GM12872 (cell line): ENCODE results near the gene PLSCR3.

Experiments
- TF ChIP-seq, protein P1 (sequence below): IDR thresholded peaks from 3 replicates; pipeline ENCODE4 v1.5.1; 2011; ENCODE audit warnings: low read depth, mild to moderate bottlenecking, low read length, moderate library complexity; ENCODE audit not compliant: insufficient read depth

Gene PLSCR3

DNA sequence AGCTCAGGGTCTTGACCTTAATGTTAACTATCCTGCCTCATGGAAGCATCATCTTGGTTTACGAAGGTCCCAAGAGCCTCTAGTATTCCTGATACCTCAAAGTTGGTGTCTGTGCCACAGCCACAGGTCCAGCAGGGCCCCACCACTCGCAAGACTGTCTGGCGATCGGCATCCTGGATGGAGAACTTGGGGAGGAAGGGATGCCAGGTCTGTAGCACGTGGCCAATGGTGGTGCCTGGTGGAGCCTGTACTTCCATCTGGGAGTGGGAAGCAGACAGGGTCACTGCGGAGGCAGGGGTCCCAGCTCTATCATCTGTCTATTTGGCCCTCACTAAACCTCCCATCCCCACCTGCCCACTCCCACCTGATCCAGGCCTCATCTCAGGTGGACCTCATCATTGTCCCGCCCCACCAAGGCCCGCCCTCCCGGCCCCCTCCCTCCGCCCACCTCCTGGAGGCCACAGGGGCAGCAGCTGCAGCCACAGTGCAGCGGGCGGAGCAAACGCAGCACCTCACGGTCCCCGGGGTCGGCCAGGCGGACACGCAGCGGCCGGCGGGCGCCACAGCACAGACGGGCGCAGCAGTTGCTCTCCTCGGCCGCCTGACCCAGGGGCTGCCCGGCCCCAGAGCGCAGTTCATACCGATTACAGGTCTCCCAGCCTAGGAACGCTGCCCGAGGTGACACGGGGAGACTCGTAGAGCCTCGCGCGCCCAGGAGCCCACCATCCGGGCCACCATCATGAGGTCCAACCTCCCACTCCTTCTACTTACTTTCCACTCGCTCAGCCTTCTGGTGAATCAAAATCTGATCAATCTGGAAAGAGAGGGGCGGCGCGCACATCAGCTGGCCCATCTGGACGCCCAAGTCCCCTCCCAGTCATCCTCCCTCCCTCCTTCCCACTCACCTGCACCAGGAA lies 1.4 kb downstream of the PLSCR3 start:
- TF ChIP-seq, protein P1, sequence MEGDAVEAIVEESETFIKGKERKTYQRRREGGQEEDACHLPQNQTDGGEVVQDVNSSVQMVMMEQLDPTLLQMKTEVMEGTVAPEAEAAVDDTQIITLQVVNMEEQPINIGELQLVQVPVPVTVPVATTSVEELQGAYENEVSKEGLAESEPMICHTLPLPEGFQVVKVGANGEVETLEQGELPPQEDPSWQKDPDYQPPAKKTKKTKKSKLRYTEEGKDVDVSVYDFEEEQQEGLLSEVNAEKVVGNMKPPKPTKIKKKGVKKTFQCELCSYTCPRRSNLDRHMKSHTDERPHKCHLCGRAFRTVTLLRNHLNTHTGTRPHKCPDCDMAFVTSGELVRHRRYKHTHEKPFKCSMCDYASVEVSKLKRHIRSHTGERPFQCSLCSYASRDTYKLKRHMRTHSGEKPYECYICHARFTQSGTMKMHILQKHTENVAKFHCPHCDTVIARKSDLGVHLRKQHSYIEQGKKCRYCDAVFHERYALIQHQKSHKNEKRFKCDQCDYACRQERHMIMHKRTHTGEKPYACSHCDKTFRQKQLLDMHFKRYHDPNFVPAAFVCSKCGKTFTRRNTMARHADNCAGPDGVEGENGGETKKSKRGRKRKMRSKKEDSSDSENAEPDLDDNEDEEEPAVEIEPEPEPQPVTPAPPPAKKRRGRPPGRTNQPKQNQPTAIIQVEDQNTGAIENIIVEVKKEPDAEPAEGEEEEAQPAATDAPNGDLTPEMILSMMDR = no peak

DNA sequence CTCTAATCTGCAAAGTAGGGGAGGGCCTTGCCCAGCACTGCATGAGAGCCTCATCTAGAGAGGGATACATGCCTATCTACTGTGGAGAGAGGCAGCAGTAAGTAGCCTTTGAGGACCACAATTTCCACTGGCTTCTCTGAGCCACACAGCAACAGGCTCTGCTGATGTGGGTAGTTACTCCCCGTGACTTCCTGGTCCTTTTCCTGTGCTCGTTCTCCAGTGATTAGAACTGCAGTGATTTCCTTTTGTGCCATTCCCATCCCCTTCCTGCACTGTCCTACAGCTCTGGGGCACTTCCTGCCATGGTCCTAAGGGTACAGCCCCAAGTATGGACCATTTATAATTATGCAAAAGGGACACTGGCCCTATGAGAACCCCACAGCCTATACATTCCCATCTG lies 3.0 kb downstream of the PLSCR3 start:
- TF ChIP-seq, protein P1 = no peak

DNA sequence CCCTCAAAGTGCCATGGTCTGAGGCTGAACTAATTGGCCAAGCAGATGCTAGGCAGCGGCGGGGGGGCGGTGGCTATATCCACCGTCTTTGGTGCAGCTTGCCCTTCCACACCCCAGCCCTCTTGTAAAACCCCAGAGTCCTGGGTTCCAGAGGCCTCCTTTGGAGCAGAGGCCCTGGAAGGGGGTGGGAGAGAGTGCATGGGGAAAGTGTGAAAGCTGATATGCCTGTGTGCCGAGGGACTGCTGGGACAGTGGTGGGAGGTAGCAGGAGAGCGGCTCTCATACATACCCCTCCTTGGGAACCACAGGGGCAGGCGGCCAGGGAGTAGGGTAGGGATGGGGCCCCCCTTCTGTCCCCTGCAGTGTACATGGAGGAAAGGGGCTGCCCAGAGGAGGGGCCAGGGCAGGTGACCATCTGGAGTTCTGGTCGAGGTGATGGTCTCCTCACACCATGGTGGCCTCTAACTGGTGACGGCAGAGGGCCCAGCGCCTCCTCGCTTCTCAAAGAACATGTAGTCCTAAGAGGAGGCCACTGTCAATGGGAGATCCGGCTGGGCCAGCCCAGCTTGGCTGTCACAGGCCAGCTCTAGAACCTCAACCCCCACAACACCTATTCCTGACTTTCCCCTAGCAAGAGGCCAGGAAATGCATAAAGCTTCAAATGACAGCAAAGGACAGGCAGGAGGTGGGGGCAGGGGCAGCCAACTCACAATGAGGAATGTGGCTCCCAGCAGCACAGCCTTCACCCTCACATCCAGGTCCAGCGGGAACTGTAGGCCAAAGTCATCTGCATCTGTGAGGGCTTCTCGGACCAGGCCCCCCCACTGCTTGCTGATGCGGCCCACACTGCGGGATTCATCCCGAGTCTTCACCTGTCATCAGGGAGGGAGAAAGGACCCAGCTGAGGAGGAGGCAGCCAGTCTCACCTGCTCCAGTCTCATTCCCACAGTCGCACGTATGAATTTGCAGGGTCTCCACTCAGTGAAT lies 4.1 kb downstream of the PLSCR3 start:
- TF ChIP-seq, protein P1 = no peak

DNA sequence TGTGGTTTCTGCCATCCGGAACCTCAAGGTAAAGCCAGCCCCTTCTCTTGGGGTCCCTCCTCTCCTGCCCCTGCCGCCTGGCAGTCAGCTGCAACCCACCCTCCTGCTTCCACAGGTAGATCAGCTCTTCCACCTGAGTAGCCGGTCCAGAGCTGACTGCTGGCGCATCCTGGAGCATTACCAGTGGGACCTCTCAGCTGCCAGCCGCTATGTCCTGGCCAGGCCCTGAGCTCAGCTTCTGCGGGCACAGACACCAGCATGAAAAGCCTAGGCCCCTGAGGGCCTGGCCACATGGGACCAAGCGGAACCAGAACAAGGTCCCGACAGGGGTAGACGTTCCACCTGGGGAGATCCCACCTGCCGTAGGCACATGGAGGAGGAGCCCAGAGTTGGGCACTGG lies 5.5 kb downstream of the PLSCR3 start:
- TF ChIP-seq, protein P1 = no peak

DNA sequence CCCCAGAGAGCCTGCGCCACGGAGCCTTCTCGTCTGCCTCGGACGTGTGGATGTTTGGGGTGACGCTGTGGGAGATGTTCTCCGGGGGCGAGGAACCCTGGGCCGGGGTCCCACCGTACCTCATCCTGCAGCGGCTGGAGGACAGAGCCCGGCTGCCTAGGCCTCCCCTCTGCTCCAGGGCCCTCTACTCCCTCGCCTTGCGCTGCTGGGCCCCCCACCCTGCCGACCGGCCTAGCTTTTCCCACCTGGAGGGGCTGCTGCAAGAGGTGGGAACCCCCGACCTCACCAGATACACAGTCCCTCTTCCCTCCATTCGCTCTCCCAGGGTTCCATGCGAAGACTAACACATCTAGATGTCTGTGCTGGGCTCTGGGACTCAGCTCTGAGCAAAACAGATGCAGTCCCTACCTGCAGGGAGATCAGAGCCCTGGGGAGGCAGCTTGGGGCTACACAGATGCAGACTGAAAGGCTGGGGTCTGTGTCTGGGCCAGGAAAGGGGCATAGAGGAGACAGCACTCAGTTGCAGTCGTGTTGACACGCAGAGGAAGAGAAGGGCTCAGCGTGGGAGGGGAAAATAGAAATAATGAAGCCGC lies 9.7 kb downstream of the PLSCR3 start:
- TF ChIP-seq, protein P1 = no peak

DNA sequence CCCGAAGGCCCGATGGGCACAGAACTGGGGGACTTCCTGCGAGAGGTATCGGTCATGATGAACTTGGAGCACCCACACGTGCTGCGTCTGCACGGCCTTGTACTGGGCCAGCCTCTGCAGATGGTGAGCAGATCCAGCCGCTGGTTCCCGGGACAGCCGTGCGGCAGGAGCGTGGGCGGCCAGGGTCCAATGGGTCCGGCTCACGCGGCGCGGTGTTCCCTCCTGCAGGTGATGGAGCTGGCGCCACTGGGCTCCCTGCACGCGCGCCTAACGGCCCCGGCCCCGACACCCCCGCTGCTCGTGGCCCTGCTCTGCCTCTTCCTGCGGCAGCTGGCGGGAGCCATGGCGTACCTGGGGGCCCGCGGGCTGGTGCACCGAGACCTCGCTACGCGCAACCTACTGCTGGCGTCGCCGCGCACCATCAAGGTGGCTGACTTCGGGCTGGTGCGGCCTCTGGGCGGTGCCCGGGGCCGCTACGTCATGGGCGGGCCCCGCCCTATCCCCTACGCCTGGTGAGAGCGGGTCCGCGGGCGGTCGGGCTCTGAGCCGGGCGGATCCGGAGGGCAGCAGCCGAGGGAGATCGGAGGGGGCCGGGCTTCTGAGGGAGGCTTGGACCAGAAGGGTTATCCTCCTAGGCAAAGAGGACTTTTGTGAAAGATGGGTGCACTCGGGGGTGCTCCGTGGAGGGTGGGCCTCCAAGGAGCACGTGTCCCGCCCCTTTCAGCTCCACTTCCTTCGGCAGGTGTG lies 10.4 kb downstream of the PLSCR3 start:
- TF ChIP-seq, protein P1 = no peak

DNA sequence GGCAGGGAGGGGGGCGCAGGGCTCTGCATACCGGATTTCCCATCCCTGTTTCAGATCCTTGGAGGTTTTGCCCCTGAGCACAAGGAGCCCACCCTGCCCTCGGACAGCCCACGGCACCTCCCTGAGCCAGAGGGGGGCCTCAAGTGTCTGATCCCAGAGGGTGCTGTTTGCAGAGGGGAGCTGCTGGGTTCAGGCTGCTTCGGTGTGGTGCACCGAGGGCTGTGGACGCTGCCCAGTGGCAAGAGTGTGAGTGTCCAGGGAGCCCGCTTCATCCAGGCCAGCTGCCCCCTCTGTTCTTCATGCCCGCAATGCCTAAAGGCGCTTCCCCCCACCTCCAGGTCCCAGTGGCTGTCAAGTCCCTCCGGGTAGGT lies 11.0 kb downstream of the PLSCR3 start:
- TF ChIP-seq, protein P1 = no peak
